ENCODE results near the gene SSU72.
A peak's percentile ranks its signal among the peaks of the same experiment; 100 is the strongest.
"Not testable (repeated sequence)": the region's sequence is repeated elsewhere in the genome, so short reads cannot be mapped to it uniquely, and the experiment has no call there.

The SSU72 gene

DNA sequence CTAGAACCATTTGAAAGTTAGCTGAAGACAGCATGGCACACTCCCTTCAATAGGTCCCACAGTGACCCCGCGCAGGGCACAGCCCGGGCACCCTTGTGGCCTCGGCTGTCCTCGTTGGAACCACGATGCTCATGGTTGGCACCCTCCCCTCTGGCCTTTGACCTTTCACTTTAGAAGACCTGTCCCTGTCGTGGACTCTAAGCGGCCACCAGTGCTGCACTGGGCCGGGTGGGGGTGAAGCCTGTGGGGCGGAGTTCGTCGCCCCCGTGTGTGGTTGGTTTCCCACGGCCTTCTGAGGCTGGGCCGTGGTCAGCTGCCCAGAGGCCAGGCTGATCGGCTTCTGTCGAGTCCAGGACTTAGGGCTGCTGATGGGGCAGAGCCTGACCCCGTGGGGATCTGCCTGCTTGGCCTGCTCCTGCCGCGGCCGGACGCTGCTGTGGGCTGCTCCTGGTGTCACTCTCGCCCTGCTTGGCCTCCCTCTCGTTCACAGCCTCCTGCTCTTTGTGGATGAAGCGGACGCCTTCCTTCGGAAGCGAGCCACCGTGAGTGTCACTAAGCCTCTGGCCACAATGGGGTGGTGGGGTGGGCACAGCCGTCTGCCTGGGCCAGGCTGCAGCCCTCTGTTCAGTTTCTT, 49.8 kb downstream of the SSU72 start:
- DNase-seq, result not testable (repeated sequence)

GRCh38 chr1:1523651-1524050, 51.0 kb downstream of the SSU72 start:
- DNase-seq, result not testable (repeated sequence)

GRCh38 chr1:1523226-1523625, 51.4 kb downstream of the SSU72 start:
- not testable (repeated sequence) for DNase-seq

- DNase-seq, result not testable (repeated sequence)
These were observed 52.1 kb downstream of the SSU72 start for GRCh38 chr1:1522536-1522935.

- no peak for DNase-seq
These were observed 53.3 kb downstream of the SSU72 start for GRCh38 chr1:1521331-1521730.

GRCh38 chr1:1519805-1520505, 54.7 kb downstream of the SSU72 start:
- not testable (repeated sequence) for DNase-seq

DNA sequence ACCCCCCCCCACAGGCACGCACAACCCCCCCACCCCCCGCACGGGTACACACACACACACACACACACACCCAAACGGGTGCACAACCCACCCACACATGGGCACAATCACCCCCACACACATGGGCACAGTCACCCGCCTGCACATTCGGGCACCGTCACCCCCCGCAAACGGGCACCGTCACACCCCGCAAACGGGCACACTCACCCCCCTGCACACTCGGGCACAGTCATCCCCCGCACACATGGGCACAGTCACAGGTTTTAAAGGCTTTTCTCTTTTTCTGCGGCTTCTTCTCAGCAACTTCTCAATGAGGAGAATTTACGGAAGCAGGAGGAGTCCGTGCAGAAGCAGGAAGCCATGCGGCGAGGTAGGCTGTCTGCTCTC, 56.0 kb downstream of the SSU72 start:
- not testable (repeated sequence) for DNase-seq

DNA sequence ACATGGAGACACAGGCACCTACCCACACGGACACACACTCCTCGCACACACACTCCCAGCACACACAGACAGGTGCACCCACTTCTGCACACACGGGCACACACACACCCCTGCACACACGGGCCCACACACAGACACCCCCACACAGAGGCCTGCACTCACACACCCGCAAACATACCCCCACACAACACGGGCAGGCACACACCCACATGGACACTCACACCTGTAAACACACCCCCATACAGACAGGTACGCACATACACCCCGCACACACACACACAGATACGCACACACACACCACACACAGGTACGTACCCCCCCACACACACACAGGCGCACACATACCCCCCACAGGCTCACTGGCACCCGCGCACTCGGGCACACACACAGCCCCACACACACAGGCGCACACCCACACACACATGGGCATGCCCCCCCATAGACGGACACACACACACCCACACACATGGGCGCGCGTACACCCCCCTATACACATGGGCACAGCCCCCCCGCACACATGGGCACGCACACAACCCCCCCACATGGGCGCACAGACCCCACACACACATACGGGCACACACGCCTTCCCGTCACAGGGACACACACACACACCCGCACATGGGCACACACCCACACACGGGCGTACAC, 56.6 kb downstream of the SSU72 start:
- DNase-seq, result no peak

- not testable (repeated sequence) for DNase-seq
These were observed 57.7 kb downstream of the SSU72 start for GRCh38 chr1:1516923-1517322.

GRCh38 chr1:1514376-1514775, 60.3 kb downstream of the SSU72 start:
- DNase-seq, result not testable (repeated sequence)

- DNase-seq, result not testable (repeated sequence)
These were observed 61.0 kb downstream of the SSU72 start for GRCh38 chr1:1513675-1514074.

DNA sequence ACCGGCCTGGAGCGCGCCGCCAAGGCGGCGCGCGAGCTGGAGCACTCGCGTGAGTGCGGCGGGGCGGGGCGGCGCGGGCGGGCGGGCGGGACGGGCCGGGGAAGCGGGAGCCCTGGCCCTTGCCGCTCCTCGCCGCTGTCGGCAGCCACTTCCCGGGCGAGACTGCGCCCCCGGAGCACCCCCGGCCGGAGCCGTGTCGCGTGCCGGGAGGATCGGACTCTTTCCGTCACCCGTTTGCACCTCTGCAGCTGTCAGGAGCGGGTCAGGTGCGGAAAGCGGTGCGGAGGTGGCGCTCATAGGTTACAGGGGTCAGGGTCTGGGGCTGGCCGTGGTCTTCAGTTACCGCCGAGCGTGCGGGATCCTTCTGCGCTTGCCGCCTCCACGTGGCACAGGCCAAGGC, 62.2 kb downstream of the SSU72 start:
- not testable (repeated sequence) for DNase-seq

GRCh38 chr1:1511533-1512285, 63.0 kb downstream of the SSU72 start, which contains the start of gene ATAD3A:
ATAD3A (plus strand) TSS chr1:1512162; CDS start chr1:1512269, 107 bp downstream.
- peak; percentile 96 for DNase-seq

GRCh38 chr1:1510912-1511532, 63.6 kb downstream of the SSU72 start:
- DNase-seq, result no peak

DNA sequence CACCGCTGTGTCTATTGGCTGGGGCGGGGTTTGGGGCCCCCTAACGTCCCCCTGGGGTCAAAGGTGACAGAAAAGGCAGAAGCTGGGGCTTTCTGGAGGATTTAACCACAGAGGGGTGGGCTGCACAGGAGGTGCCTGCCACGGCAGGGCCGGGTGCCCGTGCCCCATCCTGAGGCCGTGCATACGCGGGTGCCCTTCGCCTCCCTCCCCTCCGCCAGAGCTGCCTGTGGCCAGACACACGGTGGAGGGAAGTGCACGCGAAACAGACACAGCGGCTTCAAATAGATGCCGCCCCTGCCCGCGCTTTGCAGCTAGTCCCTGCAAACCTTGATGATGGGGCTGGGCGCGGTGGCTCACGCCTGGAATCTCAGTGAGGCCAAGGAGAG, 65.2 kb downstream of the SSU72 start:
- DNase-seq, result not testable (repeated sequence)

- DNase-seq, result not testable (repeated sequence)
These were observed 65.7 kb downstream of the SSU72 start for GRCh38 chr1:1508775-1509464.

- no peak for DNase-seq
These were observed 67.4 kb downstream of the SSU72 start for GRCh38 chr1:1507305-1507704.

GRCh38 chr1:1505801-1506200, 68.9 kb downstream of the SSU72 start:
- DNase-seq, result not testable (repeated sequence)

GRCh38 chr1:1505366-1505798, 69.3 kb downstream of the SSU72 start:
- not testable (repeated sequence) for DNase-seq

DNA sequence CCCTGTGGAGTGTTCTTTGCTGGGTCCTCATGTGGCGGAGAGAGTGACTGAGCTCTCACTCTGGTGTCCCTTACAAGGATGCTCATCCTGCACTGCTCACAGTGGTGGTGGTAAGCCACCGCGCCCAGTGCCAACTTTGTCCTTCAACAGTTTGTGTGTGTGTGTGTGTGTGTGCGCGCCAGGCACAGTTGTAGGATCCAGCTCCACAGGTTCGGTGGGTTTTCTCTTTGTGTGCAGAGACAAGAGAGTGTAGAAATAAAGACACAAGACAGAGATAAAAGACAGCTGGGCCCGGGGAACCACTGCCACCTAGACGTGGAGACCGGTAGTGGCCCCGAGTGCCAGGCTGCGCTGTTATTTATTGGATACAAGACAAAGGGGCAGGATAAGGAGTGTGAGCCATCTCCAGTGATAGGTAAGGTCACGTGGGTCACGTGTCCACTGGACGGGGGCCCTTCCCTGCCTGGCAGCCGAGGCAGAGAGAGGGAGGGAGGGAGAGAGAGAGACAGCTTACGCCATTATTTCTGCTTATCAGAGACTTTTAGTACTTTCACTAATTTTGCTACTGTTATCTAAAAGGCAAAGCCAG, 69.8 kb downstream of the SSU72 start:
- DNase-seq, result peak; percentile 55

DNA sequence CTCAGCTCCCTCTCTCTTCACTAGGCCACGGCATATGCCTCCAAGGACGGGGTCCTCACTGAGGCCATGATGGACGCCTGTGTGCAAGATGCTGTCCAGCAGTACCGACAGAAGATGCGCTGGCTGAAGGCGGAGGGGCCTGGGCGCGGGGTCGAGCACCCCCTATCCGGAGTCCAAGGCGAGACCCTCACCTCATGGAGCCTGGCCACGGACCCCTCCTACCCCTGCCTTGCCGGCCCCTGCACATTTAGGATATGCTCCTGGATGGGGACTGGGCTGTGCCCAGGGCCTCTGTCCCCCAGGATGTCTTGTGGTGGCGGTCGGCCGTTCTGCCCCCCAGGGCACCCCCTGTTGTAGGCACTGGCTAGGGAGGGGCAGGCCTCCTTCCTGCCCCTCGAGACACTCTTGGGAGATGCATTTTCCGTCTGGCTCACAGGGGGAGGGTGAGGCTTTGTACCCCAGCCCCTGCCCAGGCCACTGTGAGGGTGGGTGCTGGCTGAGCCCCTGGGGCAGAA, 79.1 kb downstream of the SSU72 start:
- DNase-seq, result not testable (repeated sequence)
